ENCODE results near the gene PDIA6.

DNA sequence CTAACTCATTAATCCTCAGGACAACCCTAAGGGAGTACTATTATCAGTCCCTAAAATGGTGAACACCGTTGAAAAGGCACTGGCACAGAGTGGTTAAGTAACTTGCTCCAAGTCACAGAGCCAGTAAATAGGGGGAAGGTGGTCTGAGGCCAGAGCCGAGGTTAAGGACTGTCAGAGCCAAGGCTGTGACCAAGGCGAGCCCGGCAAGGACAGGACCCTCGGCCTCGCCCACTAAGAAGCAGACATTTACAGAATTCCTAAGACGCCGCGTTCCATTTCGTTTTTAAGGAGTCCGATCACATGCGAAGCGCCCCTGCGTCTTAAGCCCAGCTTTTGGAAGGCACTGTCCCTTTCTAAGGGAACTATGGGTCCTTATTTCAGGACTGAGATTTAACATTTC, 1.1 kb downstream of the PDIA6 start:
- TF ChIP-seq TAF1 (IDR thresholded peaks at IDR 0.05; ENCODE audit: borderline replicate concordance, insufficient read depth, low read length) (no peak), POLR2AphosphoS5 (IDR thresholded peaks at IDR 0.05; ENCODE audit: low read depth, low read length) (no peak)
- TF ChIP-seq, protein P1, sequence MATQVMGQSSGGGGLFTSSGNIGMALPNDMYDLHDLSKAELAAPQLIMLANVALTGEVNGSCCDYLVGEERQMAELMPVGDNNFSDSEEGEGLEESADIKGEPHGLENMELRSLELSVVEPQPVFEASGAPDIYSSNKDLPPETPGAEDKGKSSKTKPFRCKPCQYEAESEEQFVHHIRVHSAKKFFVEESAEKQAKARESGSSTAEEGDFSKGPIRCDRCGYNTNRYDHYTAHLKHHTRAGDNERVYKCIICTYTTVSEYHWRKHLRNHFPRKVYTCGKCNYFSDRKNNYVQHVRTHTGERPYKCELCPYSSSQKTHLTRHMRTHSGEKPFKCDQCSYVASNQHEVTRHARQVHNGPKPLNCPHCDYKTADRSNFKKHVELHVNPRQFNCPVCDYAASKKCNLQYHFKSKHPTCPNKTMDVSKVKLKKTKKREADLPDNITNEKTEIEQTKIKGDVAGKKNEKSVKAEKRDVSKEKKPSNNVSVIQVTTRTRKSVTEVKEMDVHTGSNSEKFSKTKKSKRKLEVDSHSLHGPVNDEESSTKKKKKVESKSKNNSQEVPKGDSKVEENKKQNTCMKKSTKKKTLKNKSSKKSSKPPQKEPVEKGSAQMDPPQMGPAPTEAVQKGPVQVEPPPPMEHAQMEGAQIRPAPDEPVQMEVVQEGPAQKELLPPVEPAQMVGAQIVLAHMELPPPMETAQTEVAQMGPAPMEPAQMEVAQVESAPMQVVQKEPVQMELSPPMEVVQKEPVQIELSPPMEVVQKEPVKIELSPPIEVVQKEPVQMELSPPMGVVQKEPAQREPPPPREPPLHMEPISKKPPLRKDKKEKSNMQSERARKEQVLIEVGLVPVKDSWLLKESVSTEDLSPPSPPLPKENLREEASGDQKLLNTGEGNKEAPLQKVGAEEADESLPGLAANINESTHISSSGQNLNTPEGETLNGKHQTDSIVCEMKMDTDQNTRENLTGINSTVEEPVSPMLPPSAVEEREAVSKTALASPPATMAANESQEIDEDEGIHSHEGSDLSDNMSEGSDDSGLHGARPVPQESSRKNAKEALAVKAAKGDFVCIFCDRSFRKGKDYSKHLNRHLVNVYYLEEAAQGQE (IDR thresholded peaks at IDR 0.05; ENCODE audit: insufficient read depth in 1 of 2, low read depth in 2 of 2, low read length in 2 of 2), result no peak

Measured in PFSK-1 (cell line).